Natural killer cell (primary cell): Measurements from ENCODE around the gene PLCD3. TPM values are rescaled to one million over a fixed set of nuclear protein-coding genes. Genes with fewer than 3 reads are reported as not detected.

Source experiments
- ATAC-seq, 3 donors: fragments of 150-1000 bp in 2 of 3; fragments of 200-7000 bp in 1 of 3; cut with Tn5 transposase; 1 replicate in 1 of 3; 2 replicates in 2 of 3; pipeline ENCODE4 v1.10.0; 2021; ENCODE audit warnings: mild to moderate bottlenecking in 2 of 3, moderate library complexity in 2 of 3
- DNase-seq, 2 donors: peaks; one replicate each; pipeline versions ENCODE4 v3.0.0 to v3.0.0-alpha.2; 2013 to 2021; ENCODE audit warnings: mixed read lengths in 1 of 2
- H3K27ac ChIP-seq: one replicate; pipeline ENCODE4 v1.5.1; 2013; ENCODE audit warnings: mild to moderate bottlenecking, low read length
- H3K27me3 ChIP-seq: one replicate; pipeline ENCODE4 v1.6.1; 2013; ENCODE audit warnings: low read length; ENCODE audit not compliant: control insufficient read depth, insufficient read depth
- H3K36me3 ChIP-seq: one replicate; pipeline ENCODE4 v1.6.1; 2013; ENCODE audit warnings: low read length; ENCODE audit not compliant: control insufficient read depth, insufficient read depth
- H3K4me1 ChIP-seq: one replicate; pipeline ENCODE4 v1.6.1; 2013; ENCODE audit warnings: low read length; ENCODE audit not compliant: control insufficient read depth, insufficient read depth
- H3K4me3 ChIP-seq: one replicate; pipeline ENCODE4 v1.5.1; 2013; ENCODE audit warnings: low read length
- H3K9me3 ChIP-seq: one replicate; pipeline ENCODE4 v1.6.1; 2013; ENCODE audit warnings: low read length; ENCODE audit not compliant: control insufficient read depth, insufficient read depth
- H3K27ac Mint-ChIP-seq, 2 donors: one replicate each; pipeline ENCODE4 v1.8.0; 2022; ENCODE audit warnings: mild to moderate bottlenecking in 2 of 2, mixed read lengths in 2 of 2, moderate library complexity in 1 of 2
- H3K27me3 Mint-ChIP-seq, 2 donors: one replicate each; pipeline ENCODE4 v1.8.0; 2022; ENCODE audit warnings: low read depth in 2 of 2, mixed read lengths in 2 of 2
- H3K36me3 Mint-ChIP-seq: one replicate; pipeline ENCODE4 v1.8.0; 2022; ENCODE audit warnings: mixed read lengths
- H3K4me1 Mint-ChIP-seq, 2 donors: one replicate each; pipeline ENCODE4 v1.8.0; 2022; ENCODE audit warnings: mixed read lengths in 2 of 2
- H3K4me3 Mint-ChIP-seq: one replicate; pipeline ENCODE4 v1.8.0; 2022; ENCODE audit warnings: mild to moderate bottlenecking, moderate library complexity, mixed read lengths
- H3K9me3 Mint-ChIP-seq, 2 donors: one replicate each; pipeline ENCODE4 v1.8.0; 2022; ENCODE audit warnings: mixed read lengths in 2 of 2
- CTCF ChIP-seq: fragments of 200-600 bp; IDR thresholded peaks from one replicate; pipeline ENCODE4 v1.8.0; 2022; ENCODE audit warnings: antibody characterized with exemption
- WGBS: methylation state at CpG from one replicate; pipeline ENCODE4 v1.1.7; 2013; ENCODE audit warnings: missing lambda C conversion rate; ENCODE audit not compliant: insufficient coverage; 5-methylcytosine and 5-hydroxymethylcytosine counted together
- intact Hi-C: fragments of 100-400 bp; cut with micrococcal nuclease; formaldehyde crosslinking; loops from one replicate; pipeline ENCODE4 v1.14.2; 2022
- total RNA-seq, 4 donors: library from RNA; stranded (reverse); fragments of 120-200 nt in 1 of 4; gene quantifications; one replicate each; pipeline versions ENCODE4 v1.2.3 to v1.2.4, GENCODE V29; 2013 to 2022

PLCD3 gene
- total RNA-seq, 3 donors from 2014 or later (not counting 1 experiment from before 2014, with no cell fraction given) = 2.5 to 2.9 (median 2.5) TPM

- peak overlapping the region; percentile 78 for H3K4me3 Mint-ChIP-seq
- no peaks in the 10 kb centered on the region for H3K9me3 Mint-ChIP-seq
- WGBS = 97% methylated on average over 5 of the region's 5 CpGs
- Histone ChIP-seq H3K27me3 (no peaks in the 10 kb centered on the region), H3K4me3 (no peak overlapping the region), H3K9me3 (no peaks in the 10 kb centered on the region), H3K4me1 (peaks cover 40% of the 10 kb centered on the region), H3K27ac (peak overlapping the region; percentile 88), H3K36me3 (no peaks in the 10 kb centered on the region)
- no peak for DNase-seq
- H3K27me3 Mint-ChIP-seq = no peaks in the 10 kb centered on the region
- peaks cover 22 to 41% of the 10 kb centered on the region in 2 donors for H3K4me1 Mint-ChIP-seq
- peak overlapping the region; percentile 90 to 94 for H3K27ac Mint-ChIP-seq
- H3K36me3 Mint-ChIP-seq = no peaks in the 10 kb centered on the region
- intact Hi-C loops = no loop called here
- no peak for ATAC-seq
- TF ChIP-seq CTCF = no peak
Measured at GRCh38 chr17:45172232-45172540, 39.9 kb upstream of the PLCD3 start.

GRCh38 chr17:45171338-45172231, 39.3 kb upstream of the PLCD3 start:
- no peaks in the 10 kb centered on the region for H3K9me3 Mint-ChIP-seq
- H3K4me1 Mint-ChIP-seq = peaks cover 22 to 41% of the 10 kb centered on the region in 2 donors
- no peak for TF ChIP-seq CTCF

GRCh38 chr17:45170931-45171337, 38.6 kb upstream of the PLCD3 start:
- TF ChIP-seq CTCF = no peak
- H3K36me3 ChIP-seq = no peaks in the 10 kb centered on the region
- peak overlapping the region; percentile 78 for H3K4me3 Mint-ChIP-seq
- H3K27ac Mint-ChIP-seq = peak overlapping the region; percentile 90 to 94
- no peaks in the 10 kb centered on the region for H3K27me3 ChIP-seq
- ATAC-seq = no peak
- peaks cover 40% of the 10 kb centered on the region for H3K4me1 ChIP-seq
- H3K27ac ChIP-seq = peak overlapping the region; percentile 88
- H3K4me1 Mint-ChIP-seq = peaks cover 22 to 41% of the 10 kb centered on the region in 2 donors
- intact Hi-C loops = no loop called here
- no peaks in the 10 kb centered on the region for H3K27me3 Mint-ChIP-seq
- no peak overlapping the region for H3K4me3 ChIP-seq
- H3K9me3 ChIP-seq = no peaks in the 10 kb centered on the region
- no peaks in the 10 kb centered on the region for H3K36me3 Mint-ChIP-seq
- no peaks in the 10 kb centered on the region for H3K9me3 Mint-ChIP-seq
- WGBS = 60% methylated on average over 5 of the region's 5 CpGs
- no peak for DNase-seq

More at GRCh38 chr17:45171338-45172231, 39.3 kb upstream of the PLCD3 start:
- Histone ChIP-seq H3K36me3 (no peaks in the 10 kb centered on the region), H3K4me3 (no peak overlapping the region), H3K27me3 (no peaks in the 10 kb centered on the region), H3K4me1 (peaks cover 40% of the 10 kb centered on the region), H3K27ac (peak overlapping the region; percentile 88), H3K9me3 (no peaks in the 10 kb centered on the region)
- Mint-ChIP-seq H3K36me3 (no peaks in the 10 kb centered on the region), H3K27me3 (no peaks in the 10 kb centered on the region), H3K27ac (peak overlapping the region; percentile 90 to 94), H3K4me3 (peak overlapping the region; percentile 78)
- no peak for DNase-seq
- ATAC-seq = no peak
- intact Hi-C loops = no loop called here
- 76% methylated on average over 20 of the region's 20 CpGs for WGBS
